Activated CD8-positive, alpha-beta memory T cell treated with anti-CD3 and anti-CD28 coated beads, Interleukin-2, amount 50 U/mL, for 24 hours (primary cell): ENCODE measurements around the gene YBEY.
"Not testable (repeated sequence)": the region's sequence is repeated elsewhere in the genome, so short reads cannot be mapped to it uniquely, and the experiment has no call there.

Experiments used
- DNase-seq: peaks from one replicate; pipeline ENCODE4 v3.0.0-alpha.2; 2020; ENCODE audit errors: extremely low read depth

Gene YBEY

DNA sequence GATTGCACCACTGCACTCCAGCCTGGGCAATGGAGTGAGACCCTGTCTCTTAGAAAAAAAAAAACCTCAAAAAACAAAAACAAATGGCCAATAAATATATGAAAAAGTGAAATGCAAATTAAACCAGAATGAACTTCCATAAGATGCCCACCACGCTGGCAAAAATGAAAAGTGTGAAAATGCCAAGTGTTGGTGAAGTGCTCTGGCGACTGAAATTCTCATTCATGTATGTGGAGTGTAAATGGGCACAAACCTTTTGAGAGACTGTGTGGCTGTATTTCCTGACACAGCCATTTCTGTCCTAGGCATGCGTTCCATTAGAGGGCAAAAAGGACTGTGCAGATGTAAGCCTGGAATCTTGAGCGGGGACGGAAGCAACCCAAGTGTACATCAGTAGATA lies 18.3 kb downstream of the YBEY start:
- no peak for DNase-seq

DNA sequence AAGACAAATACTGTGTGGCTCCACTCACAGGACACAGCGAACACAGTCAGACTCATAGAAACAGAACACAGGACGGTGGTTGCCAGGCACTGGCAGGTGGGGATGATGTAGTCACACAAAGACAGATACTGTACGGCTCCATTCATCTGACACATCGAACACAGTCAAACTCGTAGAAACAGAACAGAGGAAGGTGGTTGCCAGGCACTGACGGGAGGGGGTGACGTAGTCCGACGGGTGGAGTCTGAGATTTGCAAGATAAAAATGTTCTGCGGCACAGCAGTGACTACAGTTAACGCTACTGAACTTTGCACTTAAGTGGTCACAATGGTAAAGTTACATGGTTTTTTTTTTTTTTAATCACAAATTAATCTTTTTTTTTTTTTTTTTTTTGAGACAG lies 18.8 kb downstream of the YBEY start:
- no peak for DNase-seq

- no peak for DNase-seq
Observed at GRCh38 chr21:46307625-46308024, 21.5 kb downstream of the YBEY start.

DNA sequence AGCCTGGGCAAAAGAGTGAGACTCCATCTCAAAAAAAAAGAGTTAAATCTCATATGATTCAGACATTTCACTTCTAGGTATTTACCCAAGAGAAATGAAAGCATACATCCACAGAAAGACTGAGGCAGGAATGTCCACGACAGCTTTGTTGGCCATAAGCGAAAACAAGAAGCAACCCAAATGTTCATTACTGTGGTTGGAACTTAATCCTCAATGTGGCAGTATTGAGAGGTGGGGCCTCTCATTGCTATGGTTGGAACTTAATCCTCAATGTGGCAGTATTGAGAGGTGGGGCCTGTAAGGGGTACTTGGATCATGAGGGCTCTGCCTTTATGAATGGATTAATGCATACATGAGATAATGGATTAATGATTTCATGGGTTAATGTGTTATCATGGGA lies 22.3 kb downstream of the YBEY start:
- DNase-seq = no peak

DNA sequence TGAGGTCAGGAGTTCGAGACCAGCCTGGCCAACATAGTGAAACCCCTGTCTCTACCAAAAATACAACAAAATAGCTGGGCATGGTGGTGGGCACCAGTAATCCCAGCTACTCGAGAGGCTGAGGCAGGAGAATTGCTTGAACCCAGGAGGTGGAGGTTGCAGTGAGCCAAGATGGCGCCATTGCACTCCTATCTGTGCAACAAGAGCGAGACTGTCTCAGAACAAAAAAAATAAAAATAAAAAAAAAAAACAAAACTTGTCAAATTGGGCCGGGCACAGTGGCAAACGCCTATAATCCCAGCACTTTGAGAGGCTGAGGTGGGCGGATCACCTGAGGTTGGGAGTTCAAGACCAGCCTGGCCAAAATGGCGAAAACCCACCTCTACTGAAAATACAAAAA lies 24.1 kb downstream of the YBEY start:
- not testable (repeated sequence) for DNase-seq

GRCh38 chr21:46311568-46311967 lies 25.4 kb downstream of the YBEY start:
- DNase-seq = no peak

GRCh38 chr21:46312949-46313348 lies 26.8 kb downstream of the YBEY start:
- DNase-seq = no peak

DNA sequence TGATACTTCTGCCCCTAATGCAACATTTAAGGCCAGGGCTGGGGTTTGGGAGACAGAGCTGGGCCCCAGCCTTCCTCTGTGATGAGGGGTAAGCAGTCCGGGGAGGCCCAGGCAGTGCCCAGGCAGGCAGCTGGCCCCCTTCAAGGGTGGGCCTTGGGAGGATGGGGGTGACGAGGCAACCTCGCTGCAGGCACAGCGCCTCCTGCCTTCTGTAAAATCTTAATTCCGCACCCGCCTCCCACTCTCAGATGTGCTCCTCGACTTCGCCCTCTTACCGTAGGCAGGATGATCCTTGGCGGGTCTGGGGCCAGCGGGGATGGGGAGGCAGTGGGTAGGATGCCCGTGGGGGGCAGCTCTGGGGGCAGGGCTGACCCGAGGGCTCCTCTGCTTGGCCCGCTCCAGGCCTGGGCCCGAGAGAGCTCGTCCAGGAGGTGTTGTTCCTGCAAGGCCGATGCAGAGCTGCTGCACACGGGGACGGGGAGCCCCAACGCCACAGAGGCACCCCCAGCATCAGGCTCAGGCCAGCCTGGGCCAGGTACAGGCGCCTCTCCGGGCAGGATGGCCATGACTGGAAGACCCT lies 28.4 kb downstream of the YBEY start:
- DNase-seq = no peak

GRCh38 chr21:46316708-46317324 lies 30.7 kb downstream of the YBEY start:
- DNase-seq = no peak

DNA sequence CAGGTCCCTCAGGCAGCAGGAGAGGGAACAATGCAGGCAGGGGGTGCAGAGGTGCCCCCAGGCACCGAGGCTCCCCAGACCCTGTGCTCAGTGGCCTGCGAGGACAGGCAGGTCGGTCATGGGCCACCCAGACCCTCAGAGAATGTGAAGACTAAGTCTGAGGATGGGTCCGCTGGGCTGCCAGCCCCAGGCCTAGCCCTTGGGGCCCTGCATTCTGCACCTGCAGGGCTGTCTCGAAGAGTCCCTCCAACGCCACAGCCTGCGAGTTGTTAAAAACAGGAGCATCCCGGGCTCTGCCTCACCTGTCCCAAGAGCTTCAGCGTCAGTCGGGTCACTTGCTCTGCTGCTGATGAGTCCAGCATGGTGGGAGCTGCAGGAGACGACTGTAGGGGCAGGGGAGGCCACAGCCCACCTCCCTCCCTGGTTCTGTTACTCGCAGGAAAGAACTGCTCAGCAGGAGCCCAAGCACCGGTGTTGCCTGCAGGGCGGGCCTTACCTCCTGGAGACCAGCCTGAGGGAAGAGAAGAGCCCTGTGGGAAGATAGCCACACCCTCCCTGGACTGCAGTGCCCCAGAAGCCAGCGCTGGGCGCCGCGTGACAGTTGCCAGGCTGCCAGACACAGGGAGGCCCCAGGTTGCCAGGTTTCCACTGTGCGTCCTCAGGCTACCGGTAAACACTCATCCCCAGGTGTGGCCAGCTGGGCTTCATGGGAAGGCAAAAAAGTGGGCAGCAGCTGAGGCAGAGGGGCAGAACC lies 31.7 kb downstream of the YBEY start:
- no peak for DNase-seq

DNA sequence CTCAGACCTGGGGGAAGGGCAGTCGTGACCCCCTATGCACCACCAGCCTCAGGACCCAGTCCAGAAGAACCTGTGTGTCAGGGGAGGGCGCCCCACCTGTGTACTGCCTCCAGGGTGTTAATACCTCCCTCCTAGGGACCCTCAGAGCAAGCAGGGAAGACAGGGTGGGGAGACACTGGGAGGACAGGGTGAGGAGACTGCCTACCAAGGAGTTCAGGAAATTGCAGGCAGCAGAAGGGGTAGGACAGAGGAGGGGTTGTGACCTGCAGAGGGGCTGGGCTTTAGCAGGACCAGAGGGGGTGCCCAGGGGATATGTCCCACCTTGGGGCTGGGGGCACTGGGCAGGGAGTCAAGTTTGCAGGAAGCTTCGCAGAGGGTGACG lies 32.3 kb downstream of the YBEY start:
- no peak for DNase-seq

DNA sequence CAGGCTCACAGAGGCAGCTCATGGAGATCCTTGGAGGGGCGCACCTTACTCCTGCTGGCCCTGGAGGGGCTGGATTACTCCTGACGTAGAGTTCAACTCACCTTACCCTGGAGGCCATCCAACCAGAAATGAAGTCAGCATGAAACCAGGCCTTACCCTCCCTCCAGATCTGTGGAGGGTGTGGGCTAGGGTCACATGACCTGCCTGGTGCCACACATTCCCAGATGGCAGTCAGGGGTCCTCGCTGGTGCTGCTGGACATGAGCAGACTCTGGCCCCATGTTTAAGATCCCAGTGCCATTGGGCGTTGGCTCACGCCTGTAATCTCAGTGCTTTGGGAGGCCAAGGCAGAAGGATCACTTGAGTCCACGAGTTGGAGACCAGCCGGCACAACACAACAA lies 33.0 kb downstream of the YBEY start:
- DNase-seq = no peak

- DNase-seq = no peak
Observed at GRCh38 chr21:46320331-46320801, 34.2 kb downstream of the YBEY start.

DNA sequence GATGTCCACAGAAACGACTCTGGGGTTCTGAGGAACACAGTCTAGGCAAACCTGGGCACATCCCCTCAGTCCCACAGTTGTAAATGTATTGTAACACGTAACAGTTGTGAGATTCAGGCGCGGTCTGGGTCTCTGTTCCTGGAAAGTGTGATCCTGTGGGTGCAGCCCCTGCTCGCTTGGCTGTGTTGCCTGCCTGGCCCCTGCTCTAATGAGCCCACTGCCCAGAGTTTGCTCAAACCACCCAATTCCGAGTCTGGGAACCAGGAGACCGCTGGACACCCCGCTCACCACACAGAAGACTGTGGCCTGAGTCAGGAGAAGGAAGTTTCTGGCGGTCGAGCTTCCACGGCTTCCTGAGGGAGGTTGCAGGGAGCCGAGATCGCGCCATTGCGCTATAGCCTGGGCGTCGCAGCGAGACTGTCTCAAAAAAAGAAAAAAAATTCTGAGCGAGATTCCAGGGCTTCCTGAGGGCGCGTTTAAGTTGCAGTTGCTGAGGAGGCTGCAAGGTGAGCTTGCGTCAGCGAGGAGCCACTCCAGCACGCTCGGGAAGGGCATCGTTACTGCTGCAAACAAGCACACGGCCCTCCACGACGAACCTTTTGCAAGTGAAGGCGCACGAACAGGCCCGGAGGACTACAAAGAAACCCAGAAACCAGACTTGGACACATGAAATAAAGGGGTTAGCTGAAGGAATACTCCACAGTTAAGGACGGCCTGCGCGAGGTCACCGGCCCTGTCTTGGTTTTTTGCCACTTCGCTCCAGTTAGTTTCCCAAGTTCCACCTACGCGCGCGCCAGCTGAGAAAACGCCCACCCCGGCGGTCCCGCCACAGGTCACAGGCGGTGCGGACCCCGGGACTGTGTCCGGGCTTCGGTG lies 36.4 kb downstream of the YBEY start:
- no peak for DNase-seq

DNA sequence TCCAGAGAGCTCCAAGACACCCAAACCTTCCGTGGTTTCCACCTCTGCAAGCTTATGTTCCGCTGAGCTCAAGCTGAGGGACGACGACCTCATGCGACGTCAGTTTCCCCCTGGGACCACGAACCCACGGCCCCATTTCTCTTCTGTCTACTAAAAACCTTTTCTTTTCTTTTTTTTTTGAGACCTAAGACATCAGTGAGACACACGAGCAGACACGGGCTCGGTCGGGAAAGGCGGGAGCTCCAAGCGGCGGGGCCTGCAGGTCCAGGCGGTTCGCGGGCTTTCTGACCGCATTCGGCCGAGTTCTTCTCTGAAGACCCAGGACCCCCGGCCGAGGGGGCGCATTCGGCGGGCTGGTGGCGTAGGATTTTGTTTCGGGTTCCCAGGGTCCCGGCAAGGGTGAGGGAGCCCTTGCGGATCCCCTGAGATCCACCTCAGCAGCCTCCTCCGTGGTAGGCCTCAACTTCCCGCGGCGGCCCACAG lies 37.1 kb downstream of the YBEY start:
- DNase-seq = no peak

DNA sequence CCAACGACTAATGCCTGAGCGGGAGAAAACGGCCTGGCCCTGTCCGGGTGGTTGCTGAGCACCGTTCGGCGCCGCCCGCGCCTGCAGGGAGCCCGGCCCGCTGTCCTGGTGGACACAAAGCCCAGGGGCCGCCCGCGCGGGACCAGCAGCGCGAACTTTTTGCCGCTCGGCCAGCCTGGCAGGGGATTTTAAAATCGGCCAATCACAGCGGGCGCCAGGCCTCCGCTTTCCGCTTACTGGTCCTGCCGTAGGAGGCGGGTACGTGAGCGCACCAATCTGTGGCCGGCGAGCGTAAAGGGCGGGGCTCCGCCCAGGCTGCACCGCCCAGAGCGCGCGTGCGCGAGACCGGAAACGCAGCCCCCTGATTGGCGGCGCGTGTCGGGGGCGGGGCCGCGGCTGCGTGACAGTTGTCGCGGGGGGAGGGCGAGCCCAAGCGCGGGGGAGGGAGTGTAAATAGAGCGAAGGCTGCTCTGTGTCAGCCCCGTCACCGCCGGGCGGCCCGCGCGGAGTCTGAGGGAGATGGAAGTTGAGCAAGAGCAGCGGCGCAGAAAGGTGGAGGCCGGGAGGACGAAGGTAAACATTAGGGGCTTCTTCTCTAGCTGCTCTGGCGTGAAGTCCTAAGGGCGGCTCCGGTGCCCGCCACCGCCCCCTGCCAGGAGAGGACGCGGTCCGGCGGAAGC lies 37.7 kb downstream of the YBEY start, which contains the start of the genes C21orf58 and PCNT:
Gene C21orf58 (minus strand): TSS at position 161 of the 680 bp plus-strand sequence. CDS start 1,132 bp downstream, outside the sequence.
Gene PCNT (plus strand): TSS at position 447 of the 680 bp plus-strand sequence. CDS start 73 bp downstream, at position 520.
- peak; percentile 91 for DNase-seq

GRCh38 chr21:46324390-46325072 lies 38.4 kb downstream of the YBEY start:
- peak; percentile 56 for DNase-seq

GRCh38 chr21:46325073-46325912 lies 39.2 kb downstream of the YBEY start:
- DNase-seq = no peak

GRCh38 chr21:46326110-46326703 lies 40.1 kb downstream of the YBEY start:
- no peak for DNase-seq
